GM12891 (cell line): ENCODE data around the gene DENND2C. TPM values are rescaled to one million over a fixed set of nuclear protein-coding genes. Genes with fewer than 3 reads are reported as not detected.
A peak's percentile ranks its signal among the peaks of the same experiment; 100 is the strongest.

Experiments
- DNase-seq: peaks from one replicate; pipeline ENCODE4 v3.0.0; 2011; ENCODE audit warnings: low spot score; ENCODE audit not compliant: insufficient read length
- FAIRE-seq: peaks from 2 replicates; lab custom pipeline; 2011; peaks lifted over from hg19 to GRCh38; lab: Jason Lieb, UNC
- PAX5 ChIP-seq: IDR thresholded peaks from 2 replicates; pipeline ENCODE4 v1.6.1; 2011; ENCODE audit warnings: low read length, moderate library complexity, mild to moderate bottlenecking; ENCODE audit not compliant: insufficient read depth, severe bottlenecking
- POLR2A ChIP-seq: IDR thresholded peaks from 2 replicates; pipeline ENCODE4 v1.6.1; 2011; ENCODE audit warnings: low read depth, low read length, control low read depth
- POLR2AphosphoS5 ChIP-seq: IDR thresholded peaks from 2 replicates; pipeline ENCODE4 v1.6.1; 2011; ENCODE audit warnings: low read depth, low read length, control low read depth
- POU2F2 ChIP-seq: IDR thresholded peaks from 2 replicates; pipeline ENCODE4 v1.6.1; 2011; ENCODE audit warnings: low read depth, mild to moderate bottlenecking, control low read depth, low read length, moderate library complexity
- SPI1 ChIP-seq: IDR thresholded peaks from 2 replicates; pipeline ENCODE4 v1.6.1; 2011; ENCODE audit warnings: low read depth, low read length, control low read depth
- TAF1 ChIP-seq: IDR thresholded peaks from 2 replicates; pipeline ENCODE4 v1.6.1; 2011; ENCODE audit warnings: low read depth, low read length, control low read depth
- polyA plus RNA-seq: library from polyadenylated mRNA; unstranded; fragments of >200 nt; gene quantifications from one replicate; pipeline ENCODE4 v1.2.1, GENCODE V29; 2012; ENCODE audit warnings: low read depth, missing spikeins, inconsistent platforms; ENCODE audit not compliant: missing spikeins

DENND2C gene, protein sequence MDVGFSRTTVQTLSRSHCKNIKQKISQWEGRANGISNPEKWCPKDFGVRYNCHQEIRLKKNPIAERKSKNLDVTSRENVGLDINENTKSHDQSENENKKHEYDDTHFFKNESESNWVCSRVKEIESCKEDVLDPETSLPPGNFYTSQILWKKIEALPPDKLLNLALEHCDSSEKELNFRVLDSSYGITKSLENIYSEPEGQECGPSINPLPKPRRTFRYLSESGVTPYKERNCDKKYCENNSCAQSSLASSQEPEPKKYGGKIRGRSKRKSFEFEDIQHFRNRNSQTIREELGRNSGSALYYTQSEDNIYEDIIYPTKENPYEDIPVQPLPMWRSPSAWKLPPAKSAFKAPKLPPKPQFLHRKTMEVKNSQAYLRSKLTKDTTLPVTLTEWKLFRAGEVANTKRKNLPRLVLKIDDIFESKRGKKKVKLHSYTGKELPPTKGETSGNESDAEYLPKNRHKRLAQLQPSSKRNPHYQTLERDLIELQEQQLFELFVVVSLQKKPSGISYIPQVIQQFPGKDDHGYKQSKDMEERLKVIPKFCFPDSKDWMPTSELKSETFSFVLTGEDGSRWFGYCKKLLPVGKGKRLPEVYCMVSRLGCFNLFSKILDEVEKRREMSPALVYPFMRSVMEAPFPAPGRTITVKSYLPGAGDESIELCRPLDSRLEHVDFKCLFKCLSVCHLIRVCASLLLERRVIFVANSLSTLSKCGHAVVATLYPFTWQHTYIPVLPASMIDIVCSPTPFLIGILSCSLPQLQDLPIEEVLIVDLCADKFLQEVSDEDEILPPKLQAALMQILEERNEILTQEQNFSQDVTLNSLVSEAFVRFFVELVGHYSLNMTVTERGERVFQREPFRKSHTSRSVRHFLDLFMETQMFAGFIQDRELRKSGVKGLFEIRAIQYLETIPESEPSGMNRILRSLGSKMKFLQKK
- polyA plus RNA-seq, result 0.33 TPM

GRCh38 chr1:114669562-114670082 is at the start of gene DENND2C:
DENND2C (minus strand) TSS chr1:114670049; CDS start chr1:114625984, 44,065 bp downstream.
- no peak for FAIRE-seq
- no peak for DNase-seq
- no peak for TF ChIP-seq SPI1

DNA sequence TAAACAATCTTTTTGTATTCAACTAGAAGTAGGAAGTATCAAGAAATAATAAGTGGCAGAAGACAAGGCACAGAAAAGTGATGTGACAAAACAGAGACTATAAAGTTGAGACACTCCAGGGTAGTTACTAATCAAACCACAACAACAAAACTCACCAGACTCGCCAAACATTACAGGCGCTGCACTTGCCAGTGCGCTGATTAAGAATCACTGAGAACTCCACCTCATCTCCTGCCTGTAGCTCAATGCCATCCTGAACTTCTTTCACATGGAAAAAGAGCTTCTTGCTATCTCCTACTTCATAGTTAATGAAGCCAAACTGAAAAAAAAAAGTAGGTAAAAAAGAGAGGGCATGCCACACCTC is 49.6 kb upstream of the DENND2C start:
- DNase-seq, result no peak
- no peak for FAIRE-seq
- TF ChIP-seq PAX5 (no peak), POLR2AphosphoS5 (no peak), TAF1 (no peak), POLR2A (no peak), SPI1 (no peak), POU2F2 (no peak)

DNA sequence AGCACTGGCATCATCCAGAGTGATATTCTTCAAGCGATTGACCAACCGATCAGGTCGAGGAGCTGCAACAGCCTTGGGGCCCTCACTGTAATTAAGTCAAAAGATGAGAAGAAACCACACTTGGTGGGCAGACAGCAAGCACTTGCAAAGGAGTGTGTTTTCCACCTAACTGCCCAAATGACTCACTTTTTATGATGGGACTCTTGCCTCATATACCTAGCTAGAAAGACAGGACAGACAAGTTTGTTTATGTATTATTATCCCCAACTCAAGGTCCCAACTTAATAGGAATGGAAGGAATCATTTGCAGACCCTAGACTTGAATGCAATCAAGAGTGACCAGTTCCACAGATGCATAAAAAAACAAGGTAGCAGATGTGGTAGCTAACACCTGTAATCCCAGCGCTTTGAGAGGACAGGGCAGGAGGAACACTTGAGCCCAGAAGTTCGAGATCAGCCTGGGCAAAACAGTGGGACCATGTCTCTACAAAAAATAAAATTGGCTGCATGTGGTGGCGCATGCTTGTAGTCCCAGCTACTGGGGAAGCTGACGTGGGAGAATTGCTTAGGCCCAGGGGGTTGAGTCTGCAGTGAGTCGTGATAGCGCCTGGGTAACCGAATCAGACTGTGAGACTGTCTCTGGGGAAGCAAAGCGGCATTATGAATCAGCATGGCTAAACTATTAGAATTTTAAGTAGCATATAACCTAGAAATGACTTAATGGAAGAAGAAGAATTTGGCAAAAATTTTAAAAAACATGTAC is 49.0 kb upstream of the DENND2C start:
- FAIRE-seq, result no peak
- no peak for DNase-seq
- TF ChIP-seq TAF1 (no peak), POLR2A (no peak), SPI1 (no peak), PAX5 (no peak), POU2F2 (no peak), POLR2AphosphoS5 (no peak)

GRCh38 chr1:114716304-114717170 is 46.7 kb upstream of the DENND2C start, which contains the start of gene NRAS:
NRAS (minus strand) TSS chr1:114716771; CDS start chr1:114716160, 611 bp downstream.
- TF ChIP-seq POLR2AphosphoS5 (peak; percentile 95), POU2F2 (peak; percentile 86; the same call in 1 of the 2 replicates), TAF1 (peak; percentile 55; the same call in 1 of the 2 replicates), POLR2A (0 out of 2 replicates have a peak, but pooled peaks have one; percentile 79), SPI1 (no peak), PAX5 (peak; percentile 69)
- FAIRE-seq, result peak; percentile 80

DNA sequence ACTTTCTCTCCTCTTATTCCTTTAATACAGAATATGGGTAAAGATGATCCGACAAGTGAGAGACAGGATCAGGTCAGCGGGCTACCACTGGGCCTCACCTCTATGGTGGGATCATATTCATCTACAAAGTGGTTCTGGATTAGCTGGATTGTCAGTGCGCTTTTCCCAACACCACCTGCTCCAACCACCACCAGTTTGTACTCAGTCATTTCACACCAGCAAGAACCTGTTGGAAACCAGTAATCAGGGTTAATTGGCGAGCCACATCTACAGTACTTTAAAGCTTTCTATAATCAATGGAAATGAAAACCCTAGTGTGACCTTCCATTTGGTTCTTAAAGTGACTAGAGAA is 46.1 kb upstream of the DENND2C start:
- DNase-seq, result no peak
- TF ChIP-seq POLR2AphosphoS5 (no peak), POLR2A (no peak), TAF1 (no peak), PAX5 (no peak), SPI1 (no peak), POU2F2 (no peak)
- FAIRE-seq, result no peak

More at GRCh38 chr1:114716304-114717170, 46.7 kb upstream of the DENND2C start, which contains the start of gene NRAS:
- peak; percentile 72 for DNase-seq

DNA sequence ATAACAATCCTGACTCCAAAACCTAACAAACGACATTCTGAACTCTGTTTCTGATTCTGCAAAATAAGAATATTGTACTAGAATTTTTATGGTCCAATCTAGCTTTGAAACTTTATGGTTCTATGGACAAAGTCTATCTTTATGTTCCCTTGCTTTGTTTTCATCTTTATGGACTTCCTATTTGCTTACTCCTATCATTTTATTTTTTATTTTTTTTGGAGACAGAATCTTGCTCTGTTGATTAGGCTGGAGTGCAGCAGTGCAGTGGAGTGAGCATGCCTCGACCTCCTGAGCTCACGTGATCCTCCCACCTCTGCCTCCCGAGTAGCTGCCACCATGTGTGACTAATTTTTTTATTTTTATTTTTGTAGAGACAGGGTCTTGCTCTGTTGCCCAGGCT is 43.1 kb upstream of the DENND2C start:
- no peak for TF ChIP-seq PAX5
- no peak for TF ChIP-seq TAF1
- no peak for TF ChIP-seq POLR2AphosphoS5
- no peak for TF ChIP-seq POU2F2
- no peak for TF ChIP-seq POLR2A
- DNase-seq (no peak), FAIRE-seq (no peak)

GRCh38 chr1:114710360-114710759 is 40.5 kb upstream of the DENND2C start:
- DNase-seq (no peak), FAIRE-seq (no peak)
- TF ChIP-seq SPI1, result no peak
- no peak for TF ChIP-seq POLR2A

DNA sequence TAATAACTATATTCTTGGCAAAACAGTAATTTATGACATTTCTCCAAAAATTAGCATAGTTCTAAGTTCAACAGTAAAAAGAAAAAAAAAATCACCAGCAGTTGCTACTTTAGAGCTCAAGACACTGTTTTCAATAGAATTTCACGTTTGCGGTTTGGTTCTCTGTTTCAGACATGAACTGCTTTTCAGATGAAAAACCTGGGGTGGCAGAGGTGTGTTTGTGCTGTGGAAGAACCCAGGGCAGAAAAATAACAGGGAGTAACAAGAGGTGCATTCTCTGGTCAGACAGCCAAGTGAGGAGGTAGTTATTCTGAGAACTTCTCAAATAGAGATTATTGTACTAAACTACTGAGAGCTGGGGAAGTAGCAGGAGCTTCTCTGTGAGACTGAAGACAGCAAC is 37.8 kb upstream of the DENND2C start:
- TF ChIP-seq POU2F2 (no peak), SPI1 (no peak)
- FAIRE-seq, result no peak
- DNase-seq, result no peak
